ENCODE results near the gene HIBADH. TPM values are rescaled to one million over a fixed set of nuclear protein-coding genes. Genes with fewer than 3 reads are reported as not detected.

The HIBADH gene
- total RNA-seq, 1 experiment from 2014 or later, result 23.2 TPM

GRCh38 chr7:27586825-27587224 lies 75.9 kb downstream of the HIBADH start:
- Mint-ChIP-seq H3K27ac (no peak overlapping the region), H3K4me3 (no peak overlapping the region), H3K4me1 (peaks cover 35 to 43% of the 10 kb centered on the region in 2 experiments), H3K36me3 (ENCODE audit: insufficient read depth in 1 of 3, low read depth in 3 of 3) (peaks cover 0 to 4% (median 0%) of the 10 kb centered on the region in 3 experiments; a peak in 2 of 7 replicates), H3K9me3 (no peaks in the 10 kb centered on the region), H3K27me3 (ENCODE audit: low read depth) (no peaks in the 10 kb centered on the region)
- H4K8ac ChIP-seq (replicated peaks; ENCODE audit: insufficient read length, low read depth, low read length), result no peak overlapping the region
- H3K27ac ChIP-seq (ENCODE audit: insufficient read length, low read depth, low read length), result no peak overlapping the region
- H3K4ac ChIP-seq (ENCODE audit: low read depth, low read length), result no peak overlapping the region
- no peaks in the 10 kb centered on the region for H3K79me2 ChIP-seq (ENCODE audit: insufficient read depth, low read length)
- H3K9ac ChIP-seq (ENCODE audit: extremely low read depth, insufficient read length, low read length), result no peak overlapping the region
- DNase-seq, result peak; percentile 33
- H3K9me3 ChIP-seq (ENCODE audit: control insufficient read depth, low read depth, low read length), result no peaks in the 10 kb centered on the region
- no peak overlapping the region for H3K56ac ChIP-seq (ENCODE audit: insufficient read length, low read depth, low read length)
- H3K4me2 ChIP-seq (ENCODE audit: insufficient read depth, insufficient read length, low read length), result no peak overlapping the region
- H2BK15ac ChIP-seq (ENCODE audit: low read depth, low read length), result no peak overlapping the region
- TF ChIP-seq CTCF (conservative IDR thresholded peaks at IDR 0.05), result no peak
- H2AK5ac ChIP-seq (ENCODE audit: insufficient read length, low read length), result no peak overlapping the region
- H4K91ac ChIP-seq (ENCODE audit: insufficient read length, low read depth, low read length), result no peak overlapping the region
- no peak overlapping the region for H3K14ac ChIP-seq (ENCODE audit: insufficient read depth, low read length)
- H3K79me1 ChIP-seq (ENCODE audit: insufficient read depth, low read depth, low read length, poor library complexity, severe bottlenecking), result no peaks in the 10 kb centered on the region
- no peak overlapping the region for H2BK12ac ChIP-seq (ENCODE audit: insufficient read length, low read depth, low read length)
- H3T11ph ChIP-seq (ENCODE audit: low read length), result no peak overlapping the region
- H4K20me1 ChIP-seq (ENCODE audit: control insufficient read depth, insufficient read depth, insufficient read length), result no peaks in the 10 kb centered on the region
- H2BK20ac ChIP-seq (ENCODE audit: low read depth, low read length, poor library complexity, severe bottlenecking), result no peak overlapping the region
- H2BK5ac ChIP-seq (ENCODE audit: insufficient read length, low read length), result no peak overlapping the region
- H3K18ac ChIP-seq (ENCODE audit: insufficient read length, low read depth, low read length), result no peak overlapping the region
- no peak overlapping the region for H2BK120ac ChIP-seq (ENCODE audit: low read depth, low read length, poor library complexity, severe bottlenecking)
- WGBS (ENCODE audit: extremely low coverage, insufficient read length, low lambda C conversion rate), result no CpG with 5 or more reads among the region's 8 CpGs
- H3K23me2 ChIP-seq (ENCODE audit: insufficient read length, low read depth, low read length, poor library complexity, severe bottlenecking), result no peaks in the 10 kb centered on the region
- no peak overlapping the region for H4K5ac ChIP-seq (ENCODE audit: insufficient read length, low read depth, low read length)
- H2AFZ ChIP-seq (ENCODE audit: low read length), result no peak overlapping the region
- H3K23ac ChIP-seq (ENCODE audit: insufficient read length, low read depth, low read length), result no peak overlapping the region
- H3K4me1 ChIP-seq (ENCODE audit: insufficient read depth, low read length), result peaks cover 4% of the 10 kb centered on the region; the same call in 1 of the 2 replicates
- H3K27me3 ChIP-seq (ENCODE audit: insufficient read depth, low read length), result no peaks in the 10 kb centered on the region

Data from H9 (cell line).